Limb (tissue), 2 donors: ENCODE measurements around the gene MDM1.

Experiments used
- DNase-seq, 2 donors: peaks; one replicate each; pipeline ENCODE4 v3.0.0-alpha.2; 2016; ENCODE audit errors: extremely low spot score in 2 of 2

Gene MDM1

GRCh38 chr12:68331869-68332727 lies at the start of gene MDM1:
Gene MDM1 (minus strand): TSS chr12:68332362. CDS start chr12:68332245, 117 bp downstream.
- DNase-seq: peak; percentile 96 to 99

- DNase-seq: no peak
Observed at GRCh38 chr12:68381476-68382219, 49.5 kb upstream of the MDM1 start.

- no peak for DNase-seq
Observed at GRCh38 chr12:68378872-68379606, 46.9 kb upstream of the MDM1 start.

GRCh38 chr12:68377881-68378280 lies 45.7 kb upstream of the MDM1 start:
- no peak for DNase-seq

GRCh38 chr12:68376901-68377300 lies 44.7 kb upstream of the MDM1 start:
- no peak for DNase-seq

GRCh38 chr12:68375756-68376695 lies 43.9 kb upstream of the MDM1 start:
- DNase-seq: no peak

- no peak for DNase-seq
Observed at GRCh38 chr12:68374307-68374982, 42.3 kb upstream of the MDM1 start.

GRCh38 chr12:68370667-68371066 lies 38.5 kb upstream of the MDM1 start:
- no peak for DNase-seq

GRCh38 chr12:68370006-68370590 lies 37.9 kb upstream of the MDM1 start:
- no peak for DNase-seq

GRCh38 chr12:68368327-68368726 lies 36.2 kb upstream of the MDM1 start:
- no peak for DNase-seq

- no peak for DNase-seq
Observed at GRCh38 chr12:68367903-68368302, 35.7 kb upstream of the MDM1 start.

- no peak for DNase-seq
Observed at GRCh38 chr12:68367116-68367515, 35.0 kb upstream of the MDM1 start.

GRCh38 chr12:68364893-68365725 lies 32.9 kb upstream of the MDM1 start:
- DNase-seq: peak; percentile 80 to 81

GRCh38 chr12:68364328-68364727 lies 32.2 kb upstream of the MDM1 start:
- no peak for DNase-seq

GRCh38 chr12:68361953-68362352 lies 29.8 kb upstream of the MDM1 start:
- no peak for DNase-seq

- no peak for DNase-seq
Observed at GRCh38 chr12:68359674-68360073, 27.5 kb upstream of the MDM1 start.

- DNase-seq: peak; percentile 60 to 80
Observed at GRCh38 chr12:68358532-68359485, 26.6 kb upstream of the MDM1 start.

- no peak for DNase-seq
Observed at GRCh38 chr12:68356986-68357385, 24.8 kb upstream of the MDM1 start.
